Mesenchymal stem cell (in vitro differentiated cells and primary cell): ENCODE measurements around the gene YJU2.
"Not testable (repeated sequence)": the region's sequence is repeated elsewhere in the genome, so short reads cannot be mapped to it uniquely, and the experiment has no call there.

Experiments
- DNase-seq: peaks from one replicate; pipeline ENCODE4 v3.0.0-alpha.2; 2013
- H2AFZ ChIP-seq: one replicate; pipeline ENCODE4 v1.6.1; 2013; ENCODE audit warnings: low read depth, mild to moderate bottlenecking, control low read depth, inconsistent platforms, low read length, moderate library complexity
- H2AK5ac ChIP-seq: 2 replicates; pipeline ENCODE4 v1.6.1; 2013; ENCODE audit warnings: low read length, moderate library complexity, mild to moderate bottlenecking, inconsistent platforms; ENCODE audit not compliant: severe bottlenecking
- H2BK120ac ChIP-seq: one replicate; pipeline ENCODE4 v1.6.1; 2013; ENCODE audit warnings: low read depth, mild to moderate bottlenecking, inconsistent platforms, low read length, moderate library complexity
- H2BK12ac ChIP-seq, 2 experiments: one replicate each; pipeline ENCODE4 v1.6.1; 2013; ENCODE audit warnings: inconsistent platforms in 2 of 2, low read length in 2 of 2, mild to moderate bottlenecking in 2 of 2, moderate library complexity in 2 of 2, control low read depth in 1 of 2
- H2BK15ac ChIP-seq: one replicate; pipeline ENCODE4 v1.6.1; 2013; ENCODE audit warnings: mild to moderate bottlenecking, low read depth, inconsistent platforms; ENCODE audit not compliant: poor library complexity, severe bottlenecking
- H2BK5ac ChIP-seq: 2 replicates; pipeline ENCODE4 v1.6.1; 2013; ENCODE audit warnings: low read depth, mild to moderate bottlenecking, low read length, control low read depth, inconsistent platforms; ENCODE audit not compliant: poor library complexity, severe bottlenecking
- H3K14ac ChIP-seq, 2 experiments: one replicate each; pipeline ENCODE4 v1.6.1; 2013; ENCODE audit warnings: inconsistent platforms in 2 of 2, low read length in 2 of 2, control low read depth in 1 of 2, mild to moderate bottlenecking in 1 of 2, moderate library complexity in 1 of 2
- H3K18ac ChIP-seq, 2 experiments: one replicate each; pipeline ENCODE4 v1.6.1; 2013; ENCODE audit warnings: inconsistent platforms in 2 of 2, low read length in 2 of 2, control low read depth in 1 of 2, low read depth in 1 of 2, mild to moderate bottlenecking in 1 of 2
- H3K23ac ChIP-seq, 2 experiments: one replicate each; pipeline ENCODE4 v1.6.1; 2013; ENCODE audit warnings: inconsistent platforms in 2 of 2, low read length in 2 of 2, mild to moderate bottlenecking in 2 of 2, moderate library complexity in 2 of 2, control low read depth in 1 of 2
- H3K27ac ChIP-seq: 2 replicates; pipeline ENCODE4 v1.5.1; 2013; ENCODE audit warnings: mild to moderate bottlenecking, moderate library complexity, low read length, control low read depth, inconsistent platforms; ENCODE audit not compliant: poor library complexity, severe bottlenecking
- H3K27me3 ChIP-seq, 2 experiments: 2 replicates each; pipeline versions ENCODE4 v1.6.1 to v1.7.0; 2013; ENCODE audit warnings: low read length in 2 of 2, mild to moderate bottlenecking in 2 of 2, moderate library complexity in 2 of 2, control low read depth in 1 of 2, inconsistent platforms in 1 of 2; ENCODE audit not compliant: control insufficient read depth in 1 of 2, insufficient read depth in 1 of 2
- H3K36me3 ChIP-seq, 2 experiments: 2 replicates each; pipeline versions ENCODE4 v1.6.1 to v1.7.0; 2013; ENCODE audit warnings: low read length in 2 of 2, control low read depth in 1 of 2, inconsistent platforms in 1 of 2, low read depth in 1 of 2, mild to moderate bottlenecking in 1 of 2; ENCODE audit not compliant: insufficient read depth in 2 of 2, control insufficient read depth in 1 of 2
- H3K4ac ChIP-seq, 2 experiments: one replicate each; pipeline ENCODE4 v1.6.1; 2013; ENCODE audit warnings: inconsistent platforms in 2 of 2, low read length in 2 of 2, mild to moderate bottlenecking in 2 of 2, moderate library complexity in 2 of 2, control low read depth in 1 of 2, low read depth in 1 of 2
- H3K4me1 ChIP-seq: 2 replicates; pipeline ENCODE4 v1.6.1; 2013; ENCODE audit warnings: low read depth, low read length, control low read depth; ENCODE audit not compliant: control insufficient read depth, insufficient read depth
- H3K4me2 ChIP-seq: 2 replicates; pipeline ENCODE4 v1.6.1; 2013; ENCODE audit warnings: low read length, mild to moderate bottlenecking, inconsistent platforms; ENCODE audit not compliant: poor library complexity, severe bottlenecking
- H3K4me3 ChIP-seq, 2 experiments: 2 replicates each; pipeline versions ENCODE4 v1.5.1 to v1.7.0; 2013; ENCODE audit warnings: low read length in 2 of 2, mild to moderate bottlenecking in 2 of 2, control low read depth in 1 of 2, low read depth in 1 of 2; ENCODE audit not compliant: insufficient read depth in 1 of 2
- H3K79me1 ChIP-seq: replicated peaks from 2 replicates; pipeline ENCODE4 v1.6.1; 2013; ENCODE audit warnings: mild to moderate bottlenecking, control low read depth, low read length, inconsistent platforms; ENCODE audit not compliant: poor library complexity, severe bottlenecking
- H3K9ac ChIP-seq: 2 replicates; pipeline ENCODE4 v1.7.0; 2013; ENCODE audit warnings: mild to moderate bottlenecking, low read length, moderate library complexity
- H3K9me3 ChIP-seq: 2 replicates; pipeline ENCODE4 v1.7.0; 2013; ENCODE audit warnings: mild to moderate bottlenecking, low read length; ENCODE audit not compliant: control insufficient read depth
- H4K8ac ChIP-seq: one replicate; pipeline ENCODE4 v1.6.1; 2013; ENCODE audit warnings: inconsistent platforms, mild to moderate bottlenecking, low read length, moderate library complexity
- H4K91ac ChIP-seq: one replicate; pipeline ENCODE4 v1.6.1; 2013; ENCODE audit warnings: mild to moderate bottlenecking, low read length, inconsistent platforms
- WGBS: methylation state at CpG from one replicate; pipeline ENCODE4 v1.1.7; 2013; ENCODE audit warnings: mixed read lengths; 5-methylcytosine and 5-hydroxymethylcytosine counted together

The YJU2 gene

GRCh38 chr19:4267901-4268815 lies 21.3 kb downstream of the YJU2 start:
- Histone ChIP-seq H2BK120ac (no peak overlapping the region), H3K4me3 (no peak overlapping the region), H3K18ac (no peak overlapping the region), H4K91ac (no peak overlapping the region), H2BK15ac (no peak overlapping the region), H3K79me1 (peaks cover 3% of the 10 kb centered on the region), H3K27ac (no peak overlapping the region), H3K36me3 (peaks cover 40 to 43% of the 10 kb centered on the region in 2 experiments), H3K4me1 (no peaks in the 10 kb centered on the region), H3K4me2 (no peak overlapping the region), H3K9ac (no peak overlapping the region), H3K9me3 (no peaks in the 10 kb centered on the region), H2BK12ac (no peak overlapping the region), H3K27me3 (no peaks in the 10 kb centered on the region), H2BK5ac (no peak overlapping the region), H2AFZ (no peak overlapping the region), H3K14ac (no peak overlapping the region), H3K23ac (no peak overlapping the region), H4K8ac (no peak overlapping the region), H2AK5ac (no peak overlapping the region), H3K4ac (no peak overlapping the region)
- WGBS: 96% methylated on average over 30 of the region's 30 CpGs
- DNase-seq: no peak

DNA sequence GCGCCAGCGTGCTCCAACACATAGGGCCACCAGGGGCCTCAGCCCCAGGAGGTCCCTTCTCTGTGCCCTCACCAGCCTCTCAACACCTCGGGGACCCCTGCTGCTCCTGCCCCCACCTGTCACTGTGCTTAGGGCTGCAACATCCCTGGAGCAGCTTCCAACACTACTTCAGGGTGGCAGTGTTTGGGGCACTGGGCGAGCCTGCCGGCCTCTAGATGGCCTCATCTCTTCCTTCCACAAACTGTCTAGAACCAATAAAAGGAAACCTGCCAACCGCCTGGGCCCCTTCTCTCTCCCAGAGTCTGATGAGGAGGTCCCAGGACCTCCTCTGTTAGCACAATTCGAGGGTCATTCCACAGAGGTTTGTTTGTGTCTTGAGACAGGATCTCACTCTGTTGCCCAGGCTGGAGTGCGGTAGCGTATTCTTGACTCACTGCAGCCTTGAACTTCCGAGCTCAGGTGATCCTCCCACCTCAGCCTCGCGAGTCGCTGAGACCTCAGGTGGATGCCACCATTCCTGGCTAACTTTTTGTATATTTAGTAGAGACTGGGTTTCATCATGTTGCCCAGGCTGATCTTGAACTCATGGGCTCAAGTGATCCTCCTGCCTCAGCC lies 22.0 kb downstream of the YJU2 start:
- H3K4me2 ChIP-seq: no peak overlapping the region
- no peak overlapping the region for H2BK15ac ChIP-seq
- H4K8ac ChIP-seq: no peak overlapping the region
- no peak overlapping the region for H3K4ac ChIP-seq
- H3K4me3 ChIP-seq: no peak overlapping the region
- DNase-seq: no peak
- H2BK5ac ChIP-seq: no peak overlapping the region
- H3K23ac ChIP-seq: no peak overlapping the region
- H3K27me3 ChIP-seq: no peaks in the 10 kb centered on the region
- H3K4me1 ChIP-seq: no peaks in the 10 kb centered on the region
- H3K9ac ChIP-seq: no peak overlapping the region
- H3K9me3 ChIP-seq: no peaks in the 10 kb centered on the region
- no peak overlapping the region for H2BK12ac ChIP-seq
- H4K91ac ChIP-seq: no peak overlapping the region
- no peak overlapping the region for H3K27ac ChIP-seq
- no peak overlapping the region for H3K14ac ChIP-seq
- no peak overlapping the region for H2AFZ ChIP-seq
- H2AK5ac ChIP-seq: no peak overlapping the region
- no peak overlapping the region for H2BK120ac ChIP-seq
- no peak overlapping the region for H3K18ac ChIP-seq
- H3K79me1 ChIP-seq: peaks cover 3% of the 10 kb centered on the region
- WGBS: 96% methylated on average over 13 of the region's 13 CpGs
- H3K36me3 ChIP-seq: peaks cover 35 to 43% of the 10 kb centered on the region in 2 experiments

DNA sequence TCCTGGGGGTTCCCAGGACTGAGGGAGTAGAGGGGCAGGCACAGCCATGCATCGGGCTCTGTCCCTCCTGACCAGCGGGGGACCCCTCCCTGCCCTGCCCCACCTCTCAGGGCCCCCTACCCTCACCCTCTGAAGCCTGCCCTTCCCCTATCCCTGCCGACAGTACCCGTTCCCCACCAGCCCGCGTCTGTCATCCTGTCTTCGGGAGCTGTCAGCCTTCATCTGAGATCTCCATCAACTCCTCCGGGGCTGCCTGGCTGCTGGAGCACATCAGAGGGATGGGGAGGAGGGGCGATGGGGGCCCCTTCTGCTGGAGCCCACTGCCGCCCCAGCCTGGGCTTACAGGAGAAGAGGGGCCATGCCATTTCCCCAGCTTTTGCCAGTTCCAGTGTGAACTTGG lies 26.0 kb downstream of the YJU2 start:
- Histone ChIP-seq H3K23ac (no peak overlapping the region), H2BK12ac (no peak overlapping the region), H3K9me3 (no peaks in the 10 kb centered on the region), H3K27ac (no peak overlapping the region), H3K9ac (no peak overlapping the region), H2BK5ac (no peak overlapping the region), H2BK15ac (no peak overlapping the region), H3K27me3 (peaks cover 10 to 11% of the 10 kb centered on the region in 2 experiments), H2AFZ (no peak overlapping the region), H3K4me1 (peaks cover 2% of the 10 kb centered on the region), H2BK120ac (no peak overlapping the region), H2AK5ac (no peak overlapping the region), H4K91ac (no peak overlapping the region), H4K8ac (no peak overlapping the region), H3K18ac (no peak overlapping the region), H3K4me3 (no peak overlapping the region), H3K14ac (no peak overlapping the region), H3K36me3 (peaks cover 17 to 22% of the 10 kb centered on the region in 2 experiments), H3K4ac (no peak overlapping the region), H3K4me2 (no peak overlapping the region), H3K79me1 (no peaks in the 10 kb centered on the region)
- WGBS: 85% methylated on average over 9 of the region's 10 CpGs
- DNase-seq: no peak

DNA sequence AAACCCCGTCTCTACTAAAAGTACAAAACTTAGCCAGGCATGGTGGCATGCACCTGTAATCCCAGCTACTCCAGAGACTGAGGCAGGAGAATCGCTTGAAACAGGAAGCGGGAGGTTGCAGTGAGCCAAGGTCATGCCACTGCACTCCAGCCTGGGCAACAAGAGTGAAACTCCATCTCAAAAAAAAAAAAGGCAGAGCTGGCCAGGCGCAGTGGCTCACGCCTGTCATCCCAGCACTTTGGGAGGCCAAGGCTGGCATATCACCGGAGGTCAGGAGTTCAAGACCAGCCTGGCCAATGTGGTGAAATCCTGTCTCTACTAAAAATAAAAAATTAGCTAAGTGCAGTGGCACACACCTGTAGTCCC lies 27.4 kb downstream of the YJU2 start:
- H2AK5ac ChIP-seq, H3K4me2 ChIP-seq, H4K8ac ChIP-seq, H3K4me3 ChIP-seq, H3K79me1 ChIP-seq, H2BK5ac ChIP-seq, H3K9ac ChIP-seq, H2BK120ac ChIP-seq, H3K14ac ChIP-seq, DNase-seq, H3K36me3 ChIP-seq, H2BK15ac ChIP-seq, H3K9me3 ChIP-seq, H2BK12ac ChIP-seq, H3K27ac ChIP-seq, H3K4ac ChIP-seq, H3K23ac ChIP-seq, H2AFZ ChIP-seq, H3K18ac ChIP-seq, H4K91ac ChIP-seq: not testable (repeated sequence)
- Histone ChIP-seq H3K27me3 (peaks cover 19 to 21% of the 10 kb centered on the region in 2 experiments), H3K4me1 (peaks cover 11% of the 10 kb centered on the region)
- 96% methylated on average over 6 of the region's 6 CpGs for WGBS
